Activated naive CD8-positive, alpha-beta T cell treated with anti-CD3 and anti-CD28 coated beads, Interleukin-2, amount 50 U/mL, for 16 hours (primary cell): ENCODE measurements around the gene NECAB2.

ENCODE experiments used
- DNase-seq: peaks from one replicate; pipeline ENCODE4 v3.0.0-alpha.2; 2020; ENCODE audit warnings: low read depth, low spot score

NECAB2 gene

DNA sequence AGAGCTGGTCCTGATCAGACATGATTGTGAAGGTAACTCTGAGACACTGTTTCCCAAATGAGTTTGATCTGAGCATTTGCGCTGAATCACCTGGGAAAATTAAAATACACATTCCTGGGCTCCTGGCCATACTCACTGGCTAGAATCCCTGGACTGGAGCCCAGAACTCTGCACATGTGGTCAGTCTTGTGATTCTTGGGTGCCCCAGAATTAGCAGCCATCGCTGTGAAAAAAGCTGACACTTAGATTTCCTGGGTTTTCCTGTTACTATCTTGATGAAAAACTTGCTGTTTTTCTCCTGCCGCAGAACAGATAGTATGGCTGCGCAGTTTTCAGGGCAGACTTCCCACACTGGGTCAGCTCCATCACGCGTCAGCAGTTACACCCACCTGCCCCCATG is 24.6 kb downstream of the NECAB2 start:
- no peak for DNase-seq

DNA sequence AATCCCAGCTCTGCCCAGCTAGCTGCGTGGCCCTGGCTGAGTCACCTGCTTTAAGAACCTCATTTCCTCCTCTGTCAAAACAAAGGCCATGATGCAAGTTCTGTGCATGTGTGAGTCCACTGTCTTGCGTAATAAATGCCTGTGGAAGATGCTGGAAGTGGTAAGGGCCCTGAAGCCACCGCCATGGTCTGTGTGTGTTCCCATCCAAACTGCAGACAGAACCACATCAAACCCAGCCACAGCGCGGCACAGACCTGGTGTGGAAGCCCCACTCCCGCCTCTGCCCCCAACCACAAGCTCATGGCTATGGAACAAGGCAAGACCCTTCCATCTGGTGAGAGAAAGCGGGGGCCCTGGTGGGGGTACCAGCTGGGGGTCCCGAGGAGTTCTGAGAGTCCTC is 26.0 kb downstream of the NECAB2 start:
- DNase-seq: no peak

DNA sequence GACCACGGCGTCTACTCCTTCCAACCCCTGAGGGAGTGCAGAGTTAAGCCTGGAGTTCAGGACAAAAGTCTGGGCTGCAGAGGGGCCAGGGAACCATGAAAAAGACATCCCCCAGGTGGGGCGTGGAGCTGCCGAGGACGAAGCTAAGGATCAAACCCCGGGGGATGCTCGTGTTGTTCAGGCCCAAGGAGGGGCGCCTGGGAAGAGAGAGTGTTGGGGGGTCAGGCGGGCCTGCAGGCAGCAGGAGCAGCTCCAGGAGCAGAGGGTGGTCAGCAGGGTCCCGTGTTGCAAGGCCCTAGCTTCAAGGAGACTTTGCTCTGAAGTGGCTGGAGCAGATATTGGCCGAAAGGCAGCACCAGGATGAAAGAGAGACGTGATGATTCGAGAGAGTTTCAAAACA is 26.7 kb downstream of the NECAB2 start:
- no peak for DNase-seq

DNA sequence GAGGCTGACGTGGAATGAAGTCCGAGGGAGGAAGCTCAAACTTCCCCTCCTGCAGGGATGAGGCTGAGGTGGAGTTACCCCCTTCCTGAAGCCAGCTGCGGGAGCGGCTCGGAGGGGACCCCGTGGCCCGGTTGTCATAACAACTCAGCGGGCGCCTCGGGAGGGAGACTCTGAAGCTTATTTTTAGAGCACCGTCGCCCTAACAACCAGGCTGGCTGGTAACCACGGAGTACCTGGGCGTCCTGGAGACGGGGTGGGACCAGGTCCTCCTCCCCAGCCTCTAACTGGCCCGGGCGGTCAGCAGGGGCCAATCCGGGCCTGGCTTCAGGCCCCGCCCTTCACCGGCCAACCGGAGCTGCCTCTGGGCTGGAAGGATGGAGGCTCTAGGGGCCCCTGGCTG is 27.7 kb downstream of the NECAB2 start:
- DNase-seq: no peak

DNA sequence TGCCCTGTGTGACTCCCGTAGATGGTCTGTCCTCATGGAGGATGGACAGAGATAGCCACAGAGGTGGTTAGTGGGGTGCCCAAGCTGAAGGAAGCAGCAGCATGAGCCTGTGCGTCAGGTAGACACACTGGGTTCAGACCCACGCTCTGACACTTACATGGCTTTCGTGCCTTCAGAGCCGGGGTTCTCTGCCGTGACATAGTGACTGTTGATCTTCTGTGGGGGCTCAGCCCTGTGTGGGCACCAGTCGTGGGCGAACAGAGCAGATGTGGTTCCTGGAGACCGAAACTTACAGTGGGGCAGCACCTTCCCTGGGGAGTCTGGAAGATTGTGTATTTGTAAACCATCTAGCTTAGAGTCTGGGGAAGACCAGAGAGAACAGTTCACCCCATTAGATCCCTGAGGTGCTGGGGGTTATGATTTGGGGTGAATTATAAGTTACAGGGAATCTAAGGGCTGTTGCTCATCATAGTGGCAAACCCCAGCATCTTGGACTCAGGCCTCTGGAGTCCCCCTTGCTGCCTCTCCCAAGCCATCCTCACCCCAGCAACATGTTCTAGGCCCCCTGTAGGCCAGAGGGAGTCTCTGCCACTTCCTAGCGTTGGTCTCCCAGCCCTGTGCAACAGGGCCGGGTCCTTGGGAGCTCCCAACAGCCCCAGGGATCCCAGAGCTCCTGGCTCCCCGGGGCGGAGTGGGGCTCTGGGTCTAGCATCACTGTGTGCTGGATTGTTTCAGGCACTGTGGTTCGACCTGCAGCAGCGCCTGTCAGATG is 28.6 kb downstream of the NECAB2 start:
- no peak for DNase-seq

DNA sequence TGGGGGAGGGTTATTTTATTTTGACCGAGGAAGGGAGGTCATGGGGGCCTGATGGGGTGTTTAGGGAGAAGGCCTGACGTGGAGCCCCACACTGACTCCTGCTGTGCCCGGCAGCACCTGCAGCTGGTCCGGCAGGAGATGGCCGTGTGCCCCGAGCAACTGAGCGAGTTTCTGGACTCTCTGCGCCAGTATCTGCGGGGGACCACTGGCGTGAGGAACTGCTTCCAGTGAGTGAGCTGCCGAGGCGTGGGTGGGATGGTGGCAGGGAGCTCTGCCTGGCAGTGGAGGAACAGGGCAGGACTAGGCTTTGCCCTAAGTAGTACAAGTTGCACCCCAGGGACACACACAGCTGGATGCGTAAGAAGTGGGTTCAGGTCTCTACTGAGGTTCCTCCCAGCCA is 30.0 kb downstream of the NECAB2 start:
- DNase-seq: no peak

DNA sequence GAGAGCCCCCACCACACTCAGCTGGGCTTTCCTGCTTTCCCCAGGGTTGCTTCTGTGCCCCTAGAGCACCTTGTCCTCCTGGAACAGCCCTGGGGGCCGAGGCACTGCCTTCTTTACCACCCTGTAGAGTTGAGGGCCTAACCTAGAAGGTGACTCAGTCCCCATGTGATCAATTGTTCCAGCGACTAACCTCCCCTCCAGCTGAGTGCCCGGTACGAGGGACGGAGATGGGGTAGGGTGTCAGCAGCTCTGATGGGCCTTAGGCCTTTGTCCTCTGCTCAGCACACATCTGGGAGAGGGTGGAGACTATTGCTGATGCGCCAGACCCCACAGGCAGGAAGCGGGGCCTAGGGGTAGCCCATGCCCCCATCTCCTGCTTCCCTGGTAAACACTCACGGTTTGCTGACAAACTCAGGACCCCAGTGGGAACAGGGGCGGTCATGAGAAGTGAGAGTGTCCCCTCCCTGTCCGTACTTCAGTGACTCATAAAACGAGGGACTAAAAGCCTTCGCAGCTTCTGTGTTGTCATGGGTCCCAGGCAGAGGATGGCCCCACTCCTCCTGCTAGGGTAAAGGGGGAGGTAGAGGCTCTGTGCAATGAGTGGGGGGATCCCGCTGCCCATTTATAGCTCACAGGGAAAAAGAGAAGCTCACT is 33.1 kb downstream of the NECAB2 start:
- DNase-seq: no peak

DNA sequence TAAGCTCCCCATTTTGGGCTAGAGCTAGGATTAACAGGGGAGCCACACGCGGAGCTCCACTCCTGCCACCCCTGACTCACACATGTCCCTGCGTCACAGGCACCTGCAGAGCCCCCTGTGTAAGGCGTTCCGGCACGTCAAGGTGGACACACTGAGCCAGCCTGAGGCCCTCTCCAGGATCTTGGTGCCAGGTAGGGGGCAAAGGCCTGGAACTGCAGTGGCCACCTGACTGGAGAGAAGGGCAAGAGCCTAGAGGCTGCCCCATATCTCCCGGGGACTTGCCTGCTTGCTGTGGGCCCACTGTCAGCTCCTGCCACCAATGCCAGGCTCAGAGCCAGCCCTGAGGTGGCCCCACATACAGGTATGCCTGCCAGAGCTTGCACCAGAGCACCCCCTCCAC is 33.7 kb downstream of the NECAB2 start:
- DNase-seq: no peak

DNA sequence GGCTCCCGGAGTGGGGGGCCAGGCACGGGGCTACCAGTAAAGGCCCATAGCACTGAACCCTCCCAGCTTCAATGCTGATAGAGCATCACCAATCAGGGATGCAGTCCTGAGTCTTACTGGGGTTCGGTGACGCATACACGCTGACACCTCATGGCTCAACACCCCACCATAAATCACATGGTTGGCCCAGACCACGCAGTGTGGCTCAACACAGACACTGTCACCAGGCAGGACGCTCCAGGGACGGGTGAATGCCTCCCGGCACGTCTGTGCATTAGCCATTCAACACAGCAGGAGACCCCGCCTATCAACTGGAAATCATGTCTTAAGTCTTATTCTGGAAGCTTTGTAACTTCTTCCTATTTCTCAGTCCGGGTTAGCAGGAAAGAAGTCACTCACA is 35.0 kb downstream of the NECAB2 start:
- no peak for DNase-seq

DNA sequence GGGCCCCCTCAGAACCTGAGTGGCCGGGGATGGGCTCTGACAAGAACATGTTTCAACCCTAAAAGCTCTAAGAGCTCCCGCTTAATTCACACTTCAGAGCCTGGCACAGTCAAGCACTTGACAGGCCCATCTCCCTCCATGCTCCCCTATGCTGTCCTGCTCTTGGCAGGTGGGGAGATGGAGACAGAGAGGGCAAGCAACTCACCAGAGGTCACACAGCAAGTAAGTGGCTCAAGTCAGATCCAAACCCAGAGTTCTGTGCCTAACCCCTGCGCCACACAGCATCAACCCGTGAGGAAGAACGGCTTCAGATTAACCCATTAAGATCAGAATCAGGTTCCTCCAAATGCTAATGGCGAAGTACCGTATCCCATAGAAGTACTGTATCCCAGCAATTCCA is 36.4 kb downstream of the NECAB2 start:
- no peak for DNase-seq

DNA sequence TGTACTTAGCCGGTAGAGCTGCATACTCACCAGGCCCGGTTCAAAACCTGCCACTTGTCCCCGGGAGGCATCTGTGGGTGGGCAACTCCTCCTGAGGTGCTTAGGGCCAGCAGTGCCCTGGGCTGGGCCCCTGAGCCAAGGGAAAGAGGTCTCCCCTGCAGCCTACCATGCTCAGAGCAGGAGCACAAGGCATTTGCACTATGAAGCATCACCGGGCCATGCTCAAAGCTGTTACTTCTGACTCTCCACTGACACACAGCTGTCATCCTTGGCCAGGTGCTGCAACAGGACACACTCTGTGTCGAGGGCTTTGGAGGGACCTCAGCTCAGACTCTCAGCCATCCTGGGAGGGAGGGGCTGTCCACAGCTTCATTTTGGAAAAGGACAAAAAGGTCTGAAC is 37.3 kb downstream of the NECAB2 start:
- no peak for DNase-seq

DNA sequence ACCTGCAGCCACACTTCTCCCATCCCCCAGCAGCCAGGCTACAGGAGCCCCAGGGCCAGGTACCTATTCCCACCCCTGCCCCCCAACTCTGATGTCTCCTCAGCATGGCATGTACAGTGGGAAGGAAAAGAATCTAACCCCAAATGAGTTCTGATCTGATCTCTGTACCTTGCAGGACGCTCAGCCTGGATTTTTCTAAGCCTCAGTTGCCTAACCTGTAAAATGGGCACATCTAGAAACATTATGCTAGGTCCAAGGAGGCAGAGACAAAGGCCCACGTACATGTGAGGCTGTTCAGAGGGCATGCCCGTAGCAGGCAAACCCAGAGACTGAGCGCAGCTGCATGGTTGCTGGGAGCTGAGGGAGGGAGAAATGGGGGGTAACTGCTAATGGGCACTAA is 39.5 kb downstream of the NECAB2 start:
- no peak for DNase-seq

DNA sequence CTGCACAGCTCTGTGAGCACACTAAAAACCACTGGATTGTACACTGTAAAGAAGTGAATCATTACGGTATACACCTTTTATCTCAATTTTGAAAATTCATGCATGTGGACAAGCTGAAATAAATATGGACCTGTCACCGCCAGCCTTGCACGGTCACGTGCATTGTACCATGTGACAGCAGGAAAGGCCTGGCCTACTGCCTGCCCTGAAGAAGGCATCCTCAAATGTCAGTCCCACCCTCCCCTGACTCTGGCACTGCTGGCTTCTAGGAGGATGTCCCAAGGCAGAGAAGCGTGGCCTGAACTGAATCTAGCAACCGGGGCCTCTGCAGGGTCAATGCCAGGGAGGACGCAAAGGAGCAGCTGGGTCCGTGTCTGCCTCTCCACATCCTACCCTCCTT is 39.9 kb downstream of the NECAB2 start:
- DNase-seq: no peak

DNA sequence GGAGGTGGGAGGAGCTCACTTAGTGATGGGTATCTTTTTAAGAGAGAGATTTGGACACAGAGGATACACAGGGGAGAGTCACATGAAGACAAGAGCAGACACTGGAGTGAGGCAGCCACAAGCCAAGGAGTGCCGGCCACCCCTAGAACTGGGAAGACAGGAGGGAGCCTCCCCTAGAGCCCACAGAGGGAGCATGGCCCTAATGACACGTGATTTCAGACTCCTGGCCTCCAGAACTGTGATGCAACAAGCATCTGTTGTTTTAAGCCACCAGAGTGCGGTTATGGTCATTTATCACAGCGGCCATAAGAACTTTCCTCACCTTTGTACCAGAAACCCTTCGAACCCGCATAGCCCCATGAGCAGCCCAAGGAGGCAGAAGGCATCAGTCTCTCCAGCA is 41.2 kb downstream of the NECAB2 start:
- no peak for DNase-seq

DNA sequence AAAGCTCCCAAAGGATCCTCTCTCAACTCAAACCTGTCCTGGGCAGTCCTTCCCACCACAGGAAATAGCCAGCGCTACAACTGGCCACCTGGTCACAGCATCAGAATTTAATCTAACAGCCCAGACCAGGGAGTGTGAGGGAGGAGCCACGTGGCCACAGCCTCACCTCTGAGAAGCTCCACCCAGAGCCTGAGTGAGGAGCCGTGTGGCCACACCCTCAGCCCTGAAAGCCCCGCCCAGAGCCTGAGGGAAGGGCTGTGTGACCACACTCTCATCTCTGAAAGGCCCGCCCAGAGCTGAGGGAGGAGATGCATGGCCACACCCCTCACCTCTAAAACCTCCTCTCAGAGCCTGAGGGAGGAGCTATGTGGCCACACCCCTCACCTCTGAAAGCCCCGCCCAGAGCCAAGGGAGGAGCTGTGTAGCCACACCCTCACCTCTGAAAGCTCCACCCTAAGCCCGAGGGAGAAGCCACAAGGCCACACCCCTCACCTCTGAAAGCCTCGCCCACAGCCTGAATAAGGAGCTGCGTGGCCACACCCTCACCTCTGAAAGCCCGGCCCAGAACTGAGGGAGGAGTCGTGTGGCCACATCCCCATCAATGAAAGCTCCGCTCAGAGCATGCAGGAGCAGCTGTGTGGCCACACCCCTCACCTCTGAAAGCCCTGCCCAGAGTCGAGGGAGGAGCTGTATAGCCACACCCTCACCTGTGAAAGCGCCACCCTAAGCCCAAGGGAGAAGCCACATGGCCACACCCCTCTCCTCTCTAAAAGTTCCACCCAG is 45.9 kb downstream of the NECAB2 start:
- peak; percentile 13 for DNase-seq

DNA sequence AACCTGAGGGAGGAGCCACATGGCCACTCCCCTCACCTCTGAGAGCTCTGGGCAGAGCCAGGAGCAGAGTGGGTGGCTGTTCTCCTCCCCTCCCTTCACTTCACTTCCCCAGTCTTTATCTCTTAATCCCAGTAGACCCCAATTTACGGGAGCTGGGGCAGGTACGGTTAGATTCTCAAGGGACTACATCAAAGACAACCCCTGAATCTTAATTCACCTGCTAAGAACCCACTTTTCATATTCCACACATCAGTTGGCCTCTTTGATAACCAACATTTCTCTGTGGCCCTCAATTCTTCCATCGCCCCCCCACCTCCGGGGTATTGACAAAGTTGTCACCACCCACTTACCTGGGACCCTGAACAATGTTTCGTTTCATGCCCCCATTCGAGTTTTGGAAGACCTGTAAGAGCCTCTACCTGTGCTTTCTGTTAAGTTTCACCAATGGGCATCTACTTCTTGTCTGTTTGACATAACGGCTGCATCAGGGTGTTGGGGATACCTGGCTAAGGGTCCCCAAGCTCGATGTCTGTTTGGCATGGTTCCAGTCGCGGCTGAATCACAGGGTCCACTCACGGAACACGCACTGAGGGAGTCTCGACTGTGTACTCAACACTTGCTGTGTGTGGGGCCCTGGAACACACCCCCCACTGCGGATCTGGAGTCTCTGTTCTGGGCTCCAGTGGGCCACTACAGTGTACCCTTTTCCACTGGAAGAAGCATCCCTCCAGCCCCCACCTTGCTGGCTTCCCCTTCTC is 46.7 kb downstream of the NECAB2 start:
- DNase-seq: no peak

DNA sequence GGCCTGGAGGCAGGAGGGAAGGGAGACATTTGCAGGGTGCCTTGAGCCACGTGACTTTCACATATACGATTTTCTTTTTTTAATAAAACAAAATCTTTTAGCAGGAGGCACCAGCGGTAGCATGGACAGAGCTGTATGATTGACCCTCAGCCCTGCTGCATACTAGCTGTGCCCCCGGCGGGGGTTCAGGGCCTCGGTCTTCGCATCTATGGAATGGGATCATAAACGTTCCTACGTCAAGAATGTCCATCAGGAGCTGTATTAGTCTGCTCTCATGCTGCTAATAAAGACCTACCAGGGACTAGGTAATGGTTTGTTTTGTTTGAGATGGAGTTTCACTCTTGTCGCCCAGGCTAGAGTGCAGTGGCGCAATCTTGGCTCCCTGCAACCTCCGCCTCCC is 47.4 kb downstream of the NECAB2 start:
- DNase-seq: no peak

DNA sequence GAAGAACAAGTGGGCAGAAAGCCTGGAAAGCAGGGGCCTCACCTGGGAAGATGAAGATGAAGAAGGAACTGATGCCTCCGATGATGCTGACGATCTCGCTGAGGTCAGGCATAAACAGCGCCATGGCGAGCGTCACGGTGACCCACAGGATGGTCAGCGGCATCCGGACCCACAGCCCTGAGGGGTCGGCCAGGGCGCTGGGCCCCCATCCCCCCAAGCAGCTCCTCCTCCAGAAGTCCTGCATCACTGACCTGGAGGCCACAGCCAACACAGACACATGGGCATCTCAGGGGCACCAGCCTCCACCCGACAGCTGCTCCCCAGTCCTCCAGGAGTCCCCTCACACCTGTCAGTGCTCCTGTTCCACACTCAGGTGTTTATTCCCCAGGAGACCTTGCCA is 48.4 kb downstream of the NECAB2 start:
- DNase-seq: no peak

DNA sequence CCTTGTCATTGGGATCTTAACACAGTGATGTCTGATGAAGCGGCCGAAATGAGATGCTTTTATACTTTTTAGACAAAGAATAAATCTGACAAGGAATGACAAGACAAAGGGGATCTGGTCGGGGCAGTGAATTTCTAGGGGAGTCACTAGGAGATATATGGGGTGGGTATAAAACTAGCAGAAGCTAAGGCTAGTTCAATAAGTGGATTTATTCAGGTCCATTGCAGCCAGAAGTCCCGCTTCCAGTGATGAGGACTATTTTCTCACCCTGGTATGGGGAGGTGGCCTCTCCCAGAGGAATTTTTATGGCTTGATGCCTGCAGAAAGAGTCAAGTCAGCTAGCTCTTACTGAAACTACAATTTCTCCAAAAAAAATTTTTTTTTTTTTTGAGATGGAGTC is 50.7 kb downstream of the NECAB2 start:
- no peak for DNase-seq

DNA sequence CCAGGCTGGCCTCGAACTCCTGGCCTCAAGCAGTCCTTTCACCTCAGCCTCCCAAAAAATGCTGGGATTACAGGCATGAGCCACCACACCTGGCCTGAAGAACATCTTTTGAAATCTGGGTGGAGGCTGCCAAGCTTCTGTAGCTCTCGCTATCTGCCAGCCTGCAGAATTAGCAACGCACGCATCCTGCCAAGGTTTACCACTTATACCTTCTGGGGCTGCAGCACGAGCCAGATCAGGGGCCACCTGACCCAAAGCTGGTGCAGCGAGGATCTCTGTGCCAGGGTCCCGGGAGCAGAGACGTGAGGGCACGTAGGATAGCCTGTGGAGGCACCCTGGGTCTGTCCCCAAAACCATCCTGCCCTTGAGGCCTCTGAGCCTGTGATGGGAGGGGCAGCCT is 52.3 kb downstream of the NECAB2 start:
- DNase-seq: no peak

DNA sequence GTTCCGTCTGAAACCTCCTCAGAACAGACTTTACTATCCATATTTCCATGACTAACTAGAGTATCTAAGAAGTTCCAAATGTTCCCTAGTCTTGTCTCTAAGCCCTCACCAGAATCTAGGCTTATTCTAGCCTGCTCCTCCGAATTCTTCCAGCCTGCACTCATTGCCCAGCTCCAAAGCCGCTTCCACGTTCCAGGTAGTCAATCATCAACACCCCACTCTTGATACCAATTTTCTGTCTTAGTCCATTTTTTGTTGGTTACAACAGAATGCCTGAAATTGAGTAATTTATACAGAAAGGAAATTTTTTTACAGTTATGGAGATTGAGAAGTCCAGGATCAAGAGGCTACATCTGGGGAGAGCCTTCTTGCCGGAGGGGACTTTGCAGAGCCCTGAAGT is 53.4 kb downstream of the NECAB2 start:
- no peak for DNase-seq

DNA sequence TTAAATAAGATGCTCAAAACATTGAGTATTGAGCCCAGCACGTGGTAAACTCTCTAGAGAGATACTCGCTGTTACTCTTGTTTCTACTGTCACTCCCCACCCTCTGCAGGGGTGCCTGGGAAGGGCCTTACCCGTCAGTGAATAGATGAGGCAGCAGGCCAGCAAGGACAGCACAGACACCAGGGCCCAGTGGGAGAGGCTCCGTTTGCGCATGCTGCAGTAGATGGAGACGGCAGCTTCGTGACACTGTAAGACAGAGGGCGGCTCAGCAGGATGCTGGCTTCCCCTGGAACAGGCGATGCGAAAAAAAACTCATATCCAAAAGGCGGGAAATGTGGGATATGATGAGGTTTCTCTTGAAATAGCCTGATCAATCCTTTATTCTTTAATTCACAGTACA is 54.6 kb downstream of the NECAB2 start:
- no peak for DNase-seq
